Keratinocyte (primary cell): Measurements from ENCODE around the gene AZIN2. TPM values are rescaled to one million over a fixed set of nuclear protein-coding genes. Genes with fewer than 3 reads are reported as not detected.

Experiments
- DNase-seq: peaks from one replicate; pipeline ENCODE4 v3.0.0-alpha.2; 2011; ENCODE audit warnings: low read depth, missing footprints, low spot score
- FAIRE-seq: peaks from 2 replicates; lab custom pipeline; 2011; peaks lifted over from hg19 to GRCh38; lab: Jason Lieb, UNC
- H2AFZ ChIP-seq: 2 replicates; pipeline ENCODE4 v1.6.0; 2012; ENCODE audit warnings: low read length, control low read depth, inconsistent platforms; ENCODE audit not compliant: control insufficient read depth
- H3K27ac ChIP-seq: 2 replicates; pipeline ENCODE4 v1.5.1; 2011; ENCODE audit warnings: low read length; ENCODE audit not compliant: control insufficient read depth, insufficient read depth
- H3K27me3 ChIP-seq: 3 replicates; pipeline ENCODE4 v1.6.0; 2011; ENCODE audit warnings: low read length; ENCODE audit not compliant: control insufficient read depth, insufficient read depth; ENCODE audit errors: extremely low read depth
- H3K36me3 ChIP-seq, 2 experiments: 2 replicates in 1 of 2; 3 replicates in 1 of 2; pipeline ENCODE4 v1.5.1; 2011; ENCODE audit warnings: low read length in 2 of 2, mild to moderate bottlenecking in 1 of 2; ENCODE audit not compliant: control insufficient read depth in 2 of 2, insufficient read depth in 2 of 2; ENCODE audit errors: extremely low read depth in 1 of 2
- H3K4me1 ChIP-seq: 3 replicates; pipeline ENCODE4 v1.5.1; 2011; ENCODE audit warnings: low read length; ENCODE audit not compliant: control insufficient read depth, insufficient read depth; ENCODE audit errors: extremely low read depth
- H3K4me2 ChIP-seq: 3 replicates; pipeline ENCODE4 v1.6.0; 2011; ENCODE audit warnings: low read depth, low read length; ENCODE audit not compliant: control insufficient read depth, insufficient read depth; ENCODE audit errors: extremely low read depth
- H3K4me3 ChIP-seq, 3 experiments: fragments of 200-600 bp in 1 of 3; sonication (generic) in 1 of 3; 2 replicates in 2 of 3; 3 replicates in 1 of 3; pipeline ENCODE4 v1.5.1; 2011 to 2016; ENCODE audit warnings: low read length in 3 of 3, mild to moderate bottlenecking in 3 of 3, control low read depth in 2 of 3, inconsistent platforms in 1 of 3, low read depth in 1 of 3, mixed read lengths in 1 of 3, mixed run types in 1 of 3, moderate library complexity in 1 of 3; ENCODE audit not compliant: control insufficient read depth in 2 of 3, insufficient read depth in 2 of 3; ENCODE audit errors: extremely low read depth in 1 of 3
- H3K79me2 ChIP-seq: 2 replicates; pipeline ENCODE4 v1.6.0; 2012; ENCODE audit warnings: low read length; ENCODE audit not compliant: control insufficient read depth, insufficient read depth
- H3K9ac ChIP-seq: 3 replicates; pipeline ENCODE4 v1.6.0; 2011; ENCODE audit warnings: low read length; ENCODE audit not compliant: control insufficient read depth, insufficient read depth; ENCODE audit errors: extremely low read depth
- H3K9me1 ChIP-seq: 3 replicates; pipeline ENCODE4 v1.6.0; 2011; ENCODE audit warnings: low read length; ENCODE audit not compliant: control insufficient read depth, insufficient read depth; ENCODE audit errors: extremely low read depth
- H3K9me3 ChIP-seq: 2 replicates; pipeline ENCODE4 v1.5.1; 2012; ENCODE audit warnings: low read depth, low read length; ENCODE audit not compliant: control insufficient read depth
- H4K20me1 ChIP-seq: 3 replicates; pipeline ENCODE4 v1.6.0; 2011; ENCODE audit warnings: low read length; ENCODE audit not compliant: control insufficient read depth, insufficient read depth; ENCODE audit errors: extremely low read depth
- CTCF ChIP-seq, 3 experiments: IDR thresholded peaks in 1 of 3; conservative IDR thresholded peaks in 1 of 3; optimal IDR thresholded peaks in 1 of 3; 2 replicates in 2 of 3; 3 replicates in 1 of 3; pipeline versions ENCODE3 to v1.5.1; 2011; ENCODE audit warnings: low read length in 3 of 3, mild to moderate bottlenecking in 3 of 3, moderate library complexity in 2 of 3, control low read depth in 1 of 3, inconsistent platforms in 1 of 3; ENCODE audit not compliant: insufficient read depth in 2 of 3; ENCODE audit errors: extremely low read depth in 1 of 3
- EZH2 ChIP-seq: IDR thresholded peaks from one replicate; pipeline ENCODE4 v1.6.1; 2012; ENCODE audit warnings: inconsistent platforms, mild to moderate bottlenecking, low read length, moderate library complexity
- dilution Hi-C: fragments of 300-500 bp; cut with MboI; formaldehyde crosslinking; loops from one replicate; pipeline ENCODE4 v1.7.0; 2020; ENCODE audit warnings: low sequenced_read_pairs; ENCODE audit not compliant: extremely low pct_ligation_motif_present
- polyA plus RNA-seq, 5 experiments: library from polyadenylated mRNA; depleted of rRNA in 3 of 5; stranded (reverse) in 3 of 5; stranded (forward) in 1 of 5; unstranded in 1 of 5; fragments of >200 nt; gene quantifications; 1 replicate in 1 of 5; 2 replicates in 3 of 5; 3 replicates in 1 of 5; pipeline versions ENCODE4 v1.2.1 to v1.2.3, GENCODE V29; 2011 to 2012; ENCODE audit warnings: missing spikeins in 2 of 5, low read depth in 1 of 5, low replicate concordance in 1 of 5

Gene AZIN2
- polyA plus RNA-seq, 1 donor (not counting 4 experiments of a cell fraction or from before 2014, with no cell fraction given), result 6.7 TPM

DNA sequence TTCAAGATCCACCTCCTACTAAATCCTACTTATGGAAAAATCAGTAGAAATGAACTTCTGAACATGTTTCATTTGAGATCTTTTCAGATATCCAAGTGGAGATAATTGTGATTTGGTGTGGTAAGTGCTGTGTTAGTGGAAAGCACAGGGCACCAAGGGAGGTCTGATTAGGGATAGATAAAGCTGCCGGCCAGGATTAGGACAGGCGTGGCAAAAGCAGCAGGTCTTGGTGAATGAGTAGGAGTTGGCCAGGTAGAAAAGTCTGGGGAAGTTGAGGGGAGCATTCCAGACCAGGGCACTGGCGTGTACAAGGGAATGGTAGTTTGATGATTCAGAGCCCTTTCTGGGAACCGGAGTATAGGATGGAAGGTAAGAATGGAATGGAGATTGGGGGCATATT lies 47.8 kb downstream of the AZIN2 start:
- Histone ChIP-seq H2AFZ (peak overlapping the region; percentile 52), H3K9me3 (no peaks in the 10 kb centered on the region), H3K9ac (peak overlapping the region; percentile 94), H3K36me3 (peaks cover 0 to 4% of the 10 kb centered on the region in 2 experiments), H4K20me1 (no peaks in the 10 kb centered on the region), H3K4me3 (peak overlapping the region in 1 of 3 experiments; percentile 32), H3K27me3 (no peaks in the 10 kb centered on the region), H3K4me1 (peaks cover 38% of the 10 kb centered on the region), H3K9me1 (no peaks in the 10 kb centered on the region), H3K4me2 (peak overlapping the region; percentile 71), H3K79me2 (peaks cover 8% of the 10 kb centered on the region), H3K27ac (peak overlapping the region; percentile 96)
- no peak for TF ChIP-seq EZH2
- no peak for TF ChIP-seq CTCF (optimal IDR thresholded peaks at IDR 0.05 in 1 of 3, IDR thresholded peaks at IDR 0.05 in 1 of 3, conservative IDR thresholded peaks at IDR 0.05 in 1 of 3; ENCODE audit: extremely low read depth in 1 of 3, insufficient read depth in 2 of 3, low read length in 3 of 3)
- dilution Hi-C loops, result no loop called here
- DNase-seq (no peak), FAIRE-seq (no peak)

- H3K27ac ChIP-seq, result no peak overlapping the region
- FAIRE-seq, result peak; percentile 95
Measured at GRCh38 chr1:33130297-33130696, 49.3 kb downstream of the AZIN2 start.

More at GRCh38 chr1:33130297-33130696, 49.3 kb downstream of the AZIN2 start:
- Histone ChIP-seq H3K9me1 (no peaks in the 10 kb centered on the region), H3K4me2 (no peak overlapping the region), H3K27me3 (no peaks in the 10 kb centered on the region), H3K9me3 (no peaks in the 10 kb centered on the region), H3K4me1 (peaks cover 38% of the 10 kb centered on the region), H4K20me1 (no peaks in the 10 kb centered on the region), H3K36me3 (no peaks in the 10 kb centered on the region), H3K9ac (no peak overlapping the region), H3K4me3 (no peak overlapping the region), H3K79me2 (peaks cover 8% of the 10 kb centered on the region), H2AFZ (peak overlapping the region; percentile 27)
- TF ChIP-seq EZH2, result no peak
- TF ChIP-seq CTCF (optimal IDR thresholded peaks at IDR 0.05 in 1 of 3, IDR thresholded peaks at IDR 0.05 in 1 of 3, conservative IDR thresholded peaks at IDR 0.05 in 1 of 3; ENCODE audit: extremely low read depth in 1 of 3, insufficient read depth in 2 of 3, low read length in 3 of 3), result no peak
- dilution Hi-C loops, result no loop called here
- DNase-seq, result peak; percentile 89
